Endodermal cell (in vitro differentiated cells): ENCODE results near the gene PRKAG2. TPM values are rescaled to one million over a fixed set of nuclear protein-coding genes. Genes with fewer than 3 reads are reported as not detected.
A peak's percentile ranks its signal among the peaks of the same experiment; 100 is the strongest.

Experiments
- DNase-seq: peaks from one replicate; pipeline ENCODE4 v3.0.0-alpha.2; 2017
- H3K27ac ChIP-seq: 2 replicates; pipeline ENCODE4 v1.5.1; 2013; ENCODE audit warnings: mild to moderate bottlenecking, low read depth, low read length, moderate library complexity
- H3K27me3 ChIP-seq: 2 replicates; pipeline ENCODE4 v1.6.1; 2013; ENCODE audit warnings: mild to moderate bottlenecking, low read length, moderate library complexity; ENCODE audit not compliant: insufficient read depth, control insufficient read depth, poor library complexity, severe bottlenecking
- H3K36me3 ChIP-seq: 2 replicates; pipeline ENCODE4 v1.7.0; 2013; ENCODE audit warnings: mild to moderate bottlenecking, low read length, moderate library complexity; ENCODE audit not compliant: control insufficient read depth, insufficient read depth
- H3K4me1 ChIP-seq: one replicate; pipeline ENCODE4 v1.7.0; 2013; ENCODE audit warnings: low read length; ENCODE audit not compliant: control insufficient read depth, insufficient read depth
- H3K4me3 ChIP-seq: 2 replicates; pipeline ENCODE4 v1.5.1; 2013; ENCODE audit warnings: mild to moderate bottlenecking, low read length, moderate library complexity
- H3K9ac ChIP-seq: 2 replicates; pipeline ENCODE4 v1.6.1; 2013; ENCODE audit warnings: mild to moderate bottlenecking, low read length, moderate library complexity; ENCODE audit not compliant: poor library complexity, severe bottlenecking; ENCODE audit errors: extremely low read depth
- H3K9me3 ChIP-seq: 2 replicates; pipeline ENCODE4 v1.6.1; 2013; ENCODE audit warnings: mild to moderate bottlenecking, low read length, moderate library complexity; ENCODE audit not compliant: control insufficient read depth
- H3K27ac Mint-ChIP-seq: 2 replicates; pipeline ENCODE4 v1.8.0; 2020; ENCODE audit warnings: mixed read lengths
- H3K27me3 Mint-ChIP-seq: 2 replicates; pipeline ENCODE4 v1.8.0; 2021; ENCODE audit warnings: mild to moderate bottlenecking, mixed read lengths; ENCODE audit not compliant: insufficient read depth
- H3K36me3 Mint-ChIP-seq: 2 replicates; pipeline ENCODE4 v1.8.0; 2020; ENCODE audit warnings: low read depth, mixed read lengths
- H3K4me1 Mint-ChIP-seq: 2 replicates; pipeline ENCODE4 v1.8.0; 2020; ENCODE audit warnings: mixed read lengths
- H3K4me3 Mint-ChIP-seq: 2 replicates; pipeline ENCODE4 v1.8.0; 2020; ENCODE audit warnings: mild to moderate bottlenecking, moderate library complexity, mixed read lengths
- H3K9me3 Mint-ChIP-seq: 2 replicates; pipeline ENCODE4 v1.8.0; 2020; ENCODE audit warnings: mild to moderate bottlenecking, mixed read lengths
- CTCF ChIP-seq: fragments of 200-600 bp; sonication (generic); conservative IDR thresholded peaks from 2 replicates; pipeline ENCODE4 v1.5.0; 2021; ENCODE audit warnings: antibody characterized with exemption, mild to moderate bottlenecking
- WGBS, 2 experiments: methylation state at CpG; one replicate each; pipeline versions ENCODE4 v1.1.5 to v1.1.7; 2013; ENCODE audit warnings: missing lambda C conversion rate in 2 of 2, mixed read lengths in 1 of 2; ENCODE audit not compliant: insufficient coverage in 1 of 2, insufficient read length in 1 of 2; 5-methylcytosine and 5-hydroxymethylcytosine counted together
- total RNA-seq, 2 donors: library from RNA; stranded (reverse); fragmentation: NEBNext Ultra II Directional in 1 of 2; extraction: Animal tissue kit (Norgen Biotek cat#: 25700) in 1 of 2; gene quantifications; 2 replicates in 1 of 2; 3 replicates in 1 of 2; pipeline ENCODE4 v1.2.1, GENCODE V29; 2021

PRKAG2 gene
- total RNA-seq, 2 donors from 2014 or later, result 17.2 to 20.7 TPM

- 95 to 97% methylated on average over 6 to 8 of the region's 8 CpGs for WGBS, 2 experiments
- Mint-ChIP-seq H3K4me3 (no peak overlapping the region), H3K36me3 (no peaks in the 10 kb centered on the region), H3K4me1 (peaks cover 17% of the 10 kb centered on the region), H3K27ac (no peak overlapping the region), H3K27me3 (peaks cover 2% of the 10 kb centered on the region), H3K9me3 (no peaks in the 10 kb centered on the region)
- Histone ChIP-seq H3K27me3 (no peaks in the 10 kb centered on the region), H3K9me3 (no peaks in the 10 kb centered on the region), H3K27ac (no peak overlapping the region), H3K36me3 (no peaks in the 10 kb centered on the region), H3K9ac (no peak overlapping the region), H3K4me3 (no peak overlapping the region), H3K4me1 (peaks cover 4% of the 10 kb centered on the region)
- no peak for DNase-seq
- TF ChIP-seq CTCF, result no peak
Observed at GRCh38 chr7:151707105-151707469, 169.8 kb downstream of the PRKAG2 start.

GRCh38 chr7:151706277-151707104 lies 170.4 kb downstream of the PRKAG2 start:
- peaks cover 4% of the 10 kb centered on the region for H3K4me1 ChIP-seq
- H3K27me3 Mint-ChIP-seq, result peaks cover 2% of the 10 kb centered on the region
- TF ChIP-seq CTCF, result no peak
- no peak overlapping the region for H3K27ac ChIP-seq
- H3K4me3 Mint-ChIP-seq, result no peak overlapping the region
- WGBS, 2 experiments, result 91 to 95% methylated on average over 9 to 15 of the region's 15 CpGs
- H3K36me3 Mint-ChIP-seq, result no peaks in the 10 kb centered on the region
- peaks cover 17% of the 10 kb centered on the region for H3K4me1 Mint-ChIP-seq
- H3K9me3 Mint-ChIP-seq, result no peaks in the 10 kb centered on the region
- no peak for DNase-seq
- no peaks in the 10 kb centered on the region for H3K27me3 ChIP-seq
- H3K36me3 ChIP-seq, result no peaks in the 10 kb centered on the region
- H3K9me3 ChIP-seq, result no peaks in the 10 kb centered on the region
- no peak overlapping the region for H3K27ac Mint-ChIP-seq
- no peak overlapping the region for H3K4me3 ChIP-seq
- no peak overlapping the region for H3K9ac ChIP-seq

- DNase-seq, result peak; percentile 87
Observed at GRCh38 chr7:151705636-151706276, 171.2 kb downstream of the PRKAG2 start.

More at GRCh38 chr7:151705636-151706276, 171.2 kb downstream of the PRKAG2 start:
- H3K9ac ChIP-seq, result no peak overlapping the region
- H3K36me3 Mint-ChIP-seq, result no peaks in the 10 kb centered on the region
- no peaks in the 10 kb centered on the region for H3K27me3 ChIP-seq
- peaks cover 2% of the 10 kb centered on the region for H3K27me3 Mint-ChIP-seq
- H3K36me3 ChIP-seq, result no peaks in the 10 kb centered on the region
- WGBS, 2 experiments, result 39 to 49% methylated on average over 4 to 7 of the region's 7 CpGs
- H3K4me1 Mint-ChIP-seq, result peaks cover 17% of the 10 kb centered on the region
- H3K27ac ChIP-seq, result no peak overlapping the region
- peak overlapping the region; percentile 42 for H3K4me3 ChIP-seq
- H3K27ac Mint-ChIP-seq, result no peak overlapping the region
- peak overlapping the region; percentile 41 for H3K4me3 Mint-ChIP-seq
- no peaks in the 10 kb centered on the region for H3K9me3 ChIP-seq
- TF ChIP-seq CTCF, result peak; percentile 90
- H3K9me3 Mint-ChIP-seq, result no peaks in the 10 kb centered on the region
- peaks cover 4% of the 10 kb centered on the region for H3K4me1 ChIP-seq
